GM10266 (cell line): Measurements from ENCODE around the gene SH3RF2.
A peak's percentile ranks its signal among the peaks of the same experiment; 100 is the strongest.

ENCODE experiments used
- DNase-seq: peaks from one replicate; pipeline ENCODE4 v3.0.0; 2012; ENCODE audit errors: extremely low spot score
- TF ChIP-seq, protein P1 (sequence below): IDR thresholded peaks from 2 replicates; pipeline ENCODE4 v1.5.1; 2012; ENCODE audit warnings: mild to moderate bottlenecking, low read depth; ENCODE audit not compliant: control insufficient read depth, insufficient read depth; ENCODE audit errors: missing control alignments

The SH3RF2 gene

GRCh38 chr5:145934276-145934675, 2.1 kb upstream of the SH3RF2 start:
- TF ChIP-seq, protein P1, sequence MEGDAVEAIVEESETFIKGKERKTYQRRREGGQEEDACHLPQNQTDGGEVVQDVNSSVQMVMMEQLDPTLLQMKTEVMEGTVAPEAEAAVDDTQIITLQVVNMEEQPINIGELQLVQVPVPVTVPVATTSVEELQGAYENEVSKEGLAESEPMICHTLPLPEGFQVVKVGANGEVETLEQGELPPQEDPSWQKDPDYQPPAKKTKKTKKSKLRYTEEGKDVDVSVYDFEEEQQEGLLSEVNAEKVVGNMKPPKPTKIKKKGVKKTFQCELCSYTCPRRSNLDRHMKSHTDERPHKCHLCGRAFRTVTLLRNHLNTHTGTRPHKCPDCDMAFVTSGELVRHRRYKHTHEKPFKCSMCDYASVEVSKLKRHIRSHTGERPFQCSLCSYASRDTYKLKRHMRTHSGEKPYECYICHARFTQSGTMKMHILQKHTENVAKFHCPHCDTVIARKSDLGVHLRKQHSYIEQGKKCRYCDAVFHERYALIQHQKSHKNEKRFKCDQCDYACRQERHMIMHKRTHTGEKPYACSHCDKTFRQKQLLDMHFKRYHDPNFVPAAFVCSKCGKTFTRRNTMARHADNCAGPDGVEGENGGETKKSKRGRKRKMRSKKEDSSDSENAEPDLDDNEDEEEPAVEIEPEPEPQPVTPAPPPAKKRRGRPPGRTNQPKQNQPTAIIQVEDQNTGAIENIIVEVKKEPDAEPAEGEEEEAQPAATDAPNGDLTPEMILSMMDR: no peak
- no peak for DNase-seq

- DNase-seq: peak; percentile 11
Observed at GRCh38 chr5:145937432-145938250, 1.3 kb downstream of the SH3RF2 start.

DNA sequence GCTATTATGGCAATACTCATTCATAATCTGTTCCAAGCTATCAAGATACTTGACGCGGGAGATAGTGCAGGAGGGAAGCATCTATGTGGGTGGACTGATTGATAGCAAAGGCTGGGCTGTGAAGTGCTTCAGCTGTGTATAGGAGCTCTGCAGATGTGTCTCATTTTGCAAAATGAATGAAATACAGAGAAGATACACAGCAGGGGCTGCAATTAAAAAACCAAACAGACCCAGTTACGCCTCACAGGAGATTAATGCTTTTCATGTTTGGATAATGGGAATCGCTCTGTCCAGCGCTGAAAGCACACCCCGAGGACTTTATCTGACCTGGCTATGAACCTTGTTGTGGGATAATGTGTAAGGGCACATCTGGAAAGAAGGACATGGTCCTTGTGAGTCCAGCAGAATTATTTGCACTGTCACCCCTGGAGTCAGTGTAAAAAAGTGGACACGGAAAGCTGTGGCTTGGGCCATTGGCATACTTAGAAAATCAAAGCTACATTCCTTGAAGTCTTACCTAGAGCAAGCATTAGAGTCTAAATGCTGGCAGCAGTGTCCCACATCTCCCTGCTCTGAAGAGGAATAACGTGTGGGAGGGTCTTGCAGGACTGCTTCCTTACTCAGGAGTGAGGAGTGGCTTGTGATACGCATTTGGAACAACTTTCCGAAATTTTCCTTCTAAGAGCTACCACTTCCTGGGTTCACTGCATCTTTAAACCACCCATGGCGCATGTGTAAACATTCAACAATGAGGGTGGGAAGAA, 2.6 kb downstream of the SH3RF2 start:
- TF ChIP-seq, protein P1: no peak
- no peak for DNase-seq

More at GRCh38 chr5:145937432-145938250, 1.3 kb downstream of the SH3RF2 start:
- TF ChIP-seq, protein P1: no peak

DNA sequence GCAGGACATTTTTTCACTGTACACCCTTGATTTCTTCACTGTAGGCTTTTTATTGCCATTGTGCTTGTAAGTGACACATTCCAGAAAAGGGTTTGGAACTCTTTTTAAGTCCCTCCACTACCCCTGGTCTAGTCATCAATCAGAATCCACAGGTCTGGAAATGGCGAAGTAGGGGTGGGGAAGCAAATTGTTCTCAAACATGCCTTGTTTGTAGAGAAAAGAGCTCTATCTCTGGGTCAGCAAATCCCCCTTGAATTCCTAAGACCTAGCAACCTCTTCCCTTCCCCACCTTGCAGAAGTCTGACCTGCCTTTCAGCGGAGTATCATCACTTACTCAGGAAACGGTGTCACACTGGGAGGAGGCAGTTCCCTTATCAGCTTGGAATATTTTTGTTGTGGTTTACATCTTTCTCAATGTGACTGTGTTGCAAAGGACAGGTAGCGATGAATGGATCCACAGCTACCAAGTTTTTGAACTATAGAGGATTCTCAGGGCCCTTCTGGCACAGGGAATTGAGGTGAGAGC, 3.2 kb downstream of the SH3RF2 start:
- DNase-seq: no peak

DNA sequence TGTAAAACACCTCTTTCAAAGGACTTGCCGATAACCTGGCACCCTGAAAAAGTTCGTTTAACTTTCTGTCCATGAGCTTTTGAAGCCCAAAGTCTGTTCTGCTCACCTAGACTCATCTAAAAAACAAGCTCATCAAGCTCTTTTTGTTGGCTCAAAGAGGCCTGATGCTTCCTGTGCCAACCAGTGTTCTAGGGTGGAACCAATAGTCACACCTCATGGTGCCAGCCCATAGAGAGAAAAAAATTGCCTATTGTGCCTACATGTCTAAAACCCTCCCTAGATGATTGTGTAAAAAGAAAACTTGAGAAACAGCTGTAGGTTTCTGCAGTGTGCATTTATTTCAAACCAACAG, 4.7 kb downstream of the SH3RF2 start:
- no peak for DNase-seq
- TF ChIP-seq, protein P1: no peak

More for the DNA sequence above, 3.2 kb downstream of the SH3RF2 start:
- TF ChIP-seq, protein P1: no peak

DNA sequence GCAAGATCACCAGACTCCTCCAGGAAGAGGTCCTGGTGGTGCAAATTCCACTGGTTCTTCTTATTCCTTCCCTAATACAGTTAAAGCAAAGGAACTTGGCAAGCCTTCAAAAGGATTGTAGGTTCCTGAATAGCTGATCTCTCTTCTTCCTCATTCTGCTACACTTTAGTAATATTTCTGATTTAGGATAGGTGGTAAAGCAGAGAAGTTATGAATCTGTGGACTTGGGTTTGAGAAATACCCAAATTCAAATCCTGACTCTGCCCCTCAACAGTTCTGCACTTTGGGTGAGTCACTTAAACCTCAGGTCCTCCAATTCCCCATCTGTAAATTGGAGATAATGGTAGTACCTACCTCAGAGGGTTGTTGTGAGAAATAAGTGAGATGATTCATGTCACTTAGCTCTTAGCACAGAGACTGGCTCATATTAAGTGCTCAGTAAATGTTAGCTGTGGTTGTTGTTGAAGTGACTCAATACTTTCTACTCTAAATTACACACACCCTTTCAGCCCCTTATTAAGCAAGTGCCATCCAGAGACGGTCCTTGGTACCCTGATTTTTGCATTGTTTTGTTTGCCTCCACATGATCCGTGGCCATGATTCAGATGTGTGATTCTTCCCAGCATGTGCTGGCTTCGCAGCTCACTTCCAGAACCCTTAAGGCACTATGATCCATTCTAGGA, 5.2 kb downstream of the SH3RF2 start:
- TF ChIP-seq, protein P1: no peak
- no peak for DNase-seq
